ENCODE measurements around the gene SREBF2.

The SREBF2 gene

DNA sequence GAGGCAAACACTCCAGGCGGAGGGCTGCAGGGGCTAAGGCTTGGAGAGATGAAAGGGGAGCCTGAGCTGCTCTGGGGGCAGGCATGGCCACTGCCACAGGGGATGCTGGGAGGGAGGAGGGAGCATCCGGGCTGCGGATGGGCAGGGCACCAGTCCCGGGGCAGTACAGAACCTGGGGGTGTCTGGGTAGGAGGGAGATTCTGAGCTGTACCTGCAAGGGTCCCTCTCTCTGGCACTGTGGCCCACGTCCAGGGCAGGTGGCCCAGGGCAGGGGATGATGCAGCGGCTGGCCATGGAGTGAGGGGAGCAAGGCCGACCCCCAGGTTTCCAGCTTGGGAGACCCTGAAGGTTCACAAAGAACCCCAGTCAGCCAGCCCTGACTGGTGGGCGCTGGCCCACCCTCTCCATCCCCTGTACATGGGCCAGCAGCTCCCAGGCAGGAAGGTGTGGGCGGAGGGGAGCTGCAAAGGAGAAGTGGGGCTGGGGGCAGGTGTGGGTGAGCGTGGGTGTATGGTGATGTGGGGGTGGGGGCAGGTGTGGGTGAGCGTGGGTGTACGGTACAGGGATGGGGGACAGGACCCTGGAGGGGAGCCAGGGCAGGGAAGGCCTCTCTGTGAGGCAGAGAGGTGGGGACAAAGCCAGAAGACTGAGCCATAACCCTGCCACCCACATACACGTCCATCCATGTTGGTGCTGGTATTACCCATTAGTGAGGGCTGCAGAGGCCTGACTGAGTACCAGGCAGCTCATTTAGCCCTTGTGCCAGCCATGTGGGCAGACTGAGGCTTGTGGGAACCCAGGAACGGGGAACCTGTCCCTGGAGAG is 95.9 kb downstream of the SREBF2 start:
- Histone ChIP-seq H3K4me1 (ENCODE audit: control insufficient read depth, insufficient read depth, low read length, poor library complexity, severe bottlenecking) (no peaks in the 10 kb centered on the region), H3K27ac (ENCODE audit: low read depth, low read length, severe bottlenecking) (no peak overlapping the region), H3K4me3 (ENCODE audit: extremely low read depth, insufficient read depth, low read length, poor library complexity, severe bottlenecking) (no peak overlapping the region), H3K9me3 (ENCODE audit: control insufficient read depth, low read length) (no peaks in the 10 kb centered on the region), H3K36me3 (ENCODE audit: control insufficient read depth, insufficient read depth, low read length) (no peaks in the 10 kb centered on the region)
- WGBS, 2 experiments (ENCODE audit: insufficient coverage in 2 of 2) = 74 to 91% methylated on average over 5 to 13 of the region's 14 CpGs

DNA sequence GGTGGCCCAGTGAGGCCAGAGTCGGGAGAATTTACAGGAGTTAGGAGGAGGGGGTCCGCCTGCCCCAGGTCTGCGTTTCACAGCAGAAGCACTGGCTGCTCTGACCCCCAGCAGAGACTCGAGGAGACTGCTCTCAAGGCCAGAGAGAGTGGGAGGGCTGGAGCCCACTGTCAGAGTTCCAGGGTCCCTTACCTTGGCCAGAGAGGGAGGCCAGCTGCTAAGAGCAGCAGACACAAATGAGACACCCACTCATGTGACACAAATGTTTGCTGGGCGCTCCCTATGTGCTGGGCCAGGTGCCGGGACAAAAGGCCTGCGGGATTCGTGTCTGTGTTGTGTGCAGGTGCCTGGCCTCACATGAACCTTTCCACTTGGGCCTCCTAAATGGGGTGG is 96.5 kb downstream of the SREBF2 start:
- Histone ChIP-seq H3K4me1 (ENCODE audit: control insufficient read depth, insufficient read depth, low read length, poor library complexity, severe bottlenecking) (no peaks in the 10 kb centered on the region), H3K9me3 (ENCODE audit: control insufficient read depth, low read length) (no peaks in the 10 kb centered on the region), H3K4me3 (ENCODE audit: extremely low read depth, insufficient read depth, low read length, poor library complexity, severe bottlenecking) (no peak overlapping the region), H3K27ac (ENCODE audit: low read depth, low read length, severe bottlenecking) (no peak overlapping the region), H3K36me3 (ENCODE audit: control insufficient read depth, insufficient read depth, low read length) (no peaks in the 10 kb centered on the region)
- 70 to 86% methylated on average over 6 of the region's 8 CpGs for WGBS, 2 experiments (ENCODE audit: insufficient coverage in 2 of 2)

DNA sequence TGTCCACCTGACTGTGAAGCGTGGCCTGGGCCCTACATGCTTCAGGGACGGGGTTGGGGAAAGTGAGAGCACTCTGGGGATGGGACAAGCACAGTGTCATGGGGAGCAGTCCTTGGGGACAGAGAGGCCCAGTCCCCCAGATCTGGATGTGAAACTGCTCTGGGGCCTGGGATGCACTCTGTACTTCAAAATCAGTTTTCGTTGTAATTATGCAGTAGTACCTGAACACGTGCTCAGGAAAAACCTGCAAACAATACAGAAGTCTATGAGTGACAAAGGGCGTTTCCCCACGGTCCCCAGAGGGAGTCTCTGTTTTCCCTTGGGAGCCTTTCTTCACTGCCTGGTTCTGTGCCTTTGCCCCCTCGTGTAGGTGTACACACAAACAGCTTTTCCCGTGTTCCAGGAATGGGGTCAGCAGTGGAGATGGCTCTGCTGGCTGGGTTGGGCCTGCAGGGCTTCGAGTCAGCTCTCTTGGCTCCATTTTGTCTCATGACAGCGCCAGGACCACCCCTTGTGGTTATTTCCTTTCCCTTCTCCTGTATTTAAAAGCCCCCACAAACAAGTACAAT is 98.9 kb downstream of the SREBF2 start:
- no peaks in the 10 kb centered on the region for H3K4me1 ChIP-seq (ENCODE audit: control insufficient read depth, insufficient read depth, low read length, poor library complexity, severe bottlenecking)

DNA sequence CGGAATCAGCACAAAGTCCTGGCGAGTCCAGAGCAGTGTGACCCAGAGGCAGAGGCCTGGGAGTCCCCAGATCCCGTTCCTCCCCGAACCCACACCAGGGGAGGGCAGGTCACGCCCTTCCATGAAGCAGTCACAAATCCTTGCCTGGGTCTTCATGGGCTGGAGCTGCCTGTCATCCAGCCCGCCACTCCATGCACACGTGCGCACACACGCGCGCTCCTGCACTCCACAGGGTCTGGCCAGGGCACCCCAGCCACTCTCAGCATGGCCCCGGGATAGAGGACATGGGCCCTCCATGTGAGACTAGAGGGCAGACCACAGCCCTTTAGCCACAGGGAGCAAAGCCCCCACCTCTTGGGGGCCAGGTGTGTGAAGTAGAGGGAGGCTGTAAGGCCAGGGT is 99.4 kb downstream of the SREBF2 start:
- H3K9me3 ChIP-seq (ENCODE audit: control insufficient read depth, low read length) = no peaks in the 10 kb centered on the region
- no peak overlapping the region for H3K4me3 ChIP-seq (ENCODE audit: extremely low read depth, insufficient read depth, low read length, poor library complexity, severe bottlenecking)
- no peak overlapping the region for H3K27ac ChIP-seq (ENCODE audit: low read depth, low read length, severe bottlenecking)
- H3K36me3 ChIP-seq (ENCODE audit: control insufficient read depth, insufficient read depth, low read length) = peaks cover 6% of the 10 kb centered on the region
- H3K4me1 ChIP-seq (ENCODE audit: control insufficient read depth, insufficient read depth, low read length, poor library complexity, severe bottlenecking) = no peaks in the 10 kb centered on the region
- 90 to 97% methylated on average over 11 to 12 of the region's 12 CpGs for WGBS, 2 experiments (ENCODE audit: insufficient coverage in 2 of 2)

More for the DNA sequence above, 98.9 kb downstream of the SREBF2 start:
- Histone ChIP-seq H3K36me3 (ENCODE audit: control insufficient read depth, insufficient read depth, low read length) (peaks cover under 1% of the 10 kb centered on the region), H3K27ac (ENCODE audit: low read depth, low read length, severe bottlenecking) (no peak overlapping the region), H3K4me3 (ENCODE audit: extremely low read depth, insufficient read depth, low read length, poor library complexity, severe bottlenecking) (no peak overlapping the region), H3K9me3 (ENCODE audit: control insufficient read depth, low read length) (no peaks in the 10 kb centered on the region)
- WGBS, 2 experiments (ENCODE audit: insufficient coverage in 2 of 2) = 89 to 95% methylated on average over 9 to 10 of the region's 10 CpGs

DNA sequence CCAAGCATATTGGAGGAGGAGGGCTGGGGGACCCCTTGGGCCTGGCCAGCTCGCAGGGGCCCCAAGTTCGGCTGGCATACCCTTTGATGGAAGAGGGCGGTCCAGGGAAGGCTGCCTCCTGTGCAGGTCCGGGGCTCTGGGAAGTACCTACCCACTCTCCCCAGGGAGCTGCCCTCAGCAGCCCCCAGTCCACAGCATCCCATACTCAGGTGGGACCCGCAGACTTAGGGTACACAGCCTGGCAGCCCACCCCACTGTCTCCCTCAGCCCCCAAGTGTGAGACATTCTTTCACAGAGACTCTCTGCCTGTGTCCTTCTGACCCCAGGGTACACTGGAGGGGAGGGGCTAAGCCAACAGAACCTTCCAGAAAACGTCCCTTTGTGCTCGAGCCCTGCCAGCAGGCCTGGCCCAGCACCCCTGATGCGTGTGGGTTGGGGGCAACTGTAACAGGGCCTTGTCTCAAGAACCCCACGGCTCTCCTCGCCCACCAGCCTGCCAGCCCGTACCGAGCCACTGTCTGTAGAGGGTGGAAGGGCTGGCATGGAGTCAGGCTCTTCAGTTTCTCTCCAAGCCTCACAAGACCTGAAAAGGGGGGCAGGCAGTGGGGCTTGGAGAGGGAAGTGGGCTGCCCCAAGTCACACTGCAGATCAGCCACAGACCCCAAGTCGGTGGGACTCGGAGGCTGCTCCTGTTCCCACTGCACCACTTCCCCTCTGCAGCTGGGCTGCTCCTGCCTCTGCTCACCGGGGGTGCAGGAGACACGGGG is 100.7 kb downstream of the SREBF2 start:
- no peaks in the 10 kb centered on the region for H3K9me3 ChIP-seq (ENCODE audit: control insufficient read depth, low read length)

DNA sequence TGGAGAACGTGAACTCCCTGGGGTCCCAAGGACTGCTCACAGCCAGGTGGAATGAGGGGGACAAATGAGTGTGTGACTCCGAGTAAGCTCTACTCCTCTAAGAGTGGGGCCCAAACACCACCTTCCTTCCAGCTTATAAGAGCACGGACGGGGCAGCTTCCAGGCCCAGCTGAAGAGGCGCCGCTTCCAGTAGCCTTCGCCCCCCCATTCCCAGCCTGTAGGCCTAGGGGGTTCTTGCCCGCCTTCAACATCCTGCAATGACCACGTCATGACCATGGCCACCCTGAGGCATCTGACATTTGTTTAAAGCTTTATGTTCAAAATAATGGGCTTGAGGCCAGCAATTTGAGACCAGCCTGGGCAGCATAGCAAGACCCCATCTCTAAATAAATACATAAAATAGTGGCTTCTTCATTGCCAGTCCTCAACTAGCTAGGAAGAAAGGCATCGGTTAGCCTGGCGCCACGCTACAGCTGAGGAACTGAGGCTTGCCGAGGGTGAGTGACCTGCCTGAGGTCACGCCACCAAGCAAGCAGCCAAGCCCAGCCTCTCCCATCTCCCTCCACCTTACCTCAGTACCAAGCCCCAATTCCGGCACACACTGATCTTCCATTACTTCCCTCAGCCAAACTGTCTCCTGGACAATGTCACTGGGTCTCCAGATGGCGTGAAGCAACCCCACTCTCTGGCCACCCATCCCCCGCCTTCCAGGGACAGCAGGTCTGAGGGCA is 101.5 kb downstream of the SREBF2 start:
- Histone ChIP-seq H3K36me3 (ENCODE audit: control insufficient read depth, insufficient read depth, low read length) (peaks cover 21% of the 10 kb centered on the region), H3K9me3 (ENCODE audit: control insufficient read depth, low read length) (no peaks in the 10 kb centered on the region)
- 94 to 96% methylated on average over 12 to 17 of the region's 17 CpGs for WGBS, 2 experiments (ENCODE audit: insufficient coverage in 2 of 2)

More for the DNA sequence above, 100.7 kb downstream of the SREBF2 start:
- Histone ChIP-seq H3K27ac (ENCODE audit: low read depth, low read length, severe bottlenecking) (no peak overlapping the region), H3K4me1 (ENCODE audit: control insufficient read depth, insufficient read depth, low read length, poor library complexity, severe bottlenecking) (no peaks in the 10 kb centered on the region), H3K4me3 (ENCODE audit: extremely low read depth, insufficient read depth, low read length, poor library complexity, severe bottlenecking) (no peak overlapping the region), H3K36me3 (ENCODE audit: control insufficient read depth, insufficient read depth, low read length) (peaks cover 12% of the 10 kb centered on the region)
- 89 to 90% methylated on average over 5 to 16 of the region's 16 CpGs for WGBS, 2 experiments (ENCODE audit: insufficient coverage in 2 of 2)

DNA sequence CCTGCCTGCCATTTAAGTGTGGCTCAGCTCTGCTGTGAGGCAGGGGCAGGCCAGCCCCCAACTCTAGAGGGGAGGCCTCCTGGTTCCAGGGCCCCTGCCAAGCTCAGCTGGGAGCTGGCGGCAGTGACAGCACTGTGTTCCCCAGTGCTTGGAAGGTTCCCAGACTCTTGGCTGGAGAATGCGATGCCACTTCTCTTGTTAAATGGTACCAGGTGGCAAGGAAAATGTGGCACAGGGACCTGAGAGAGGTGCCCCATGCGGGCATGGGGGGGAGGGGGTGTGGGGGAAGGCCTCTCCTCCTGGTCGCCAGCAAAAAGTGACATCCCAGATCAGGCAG is 102.1 kb downstream of the SREBF2 start:
- no peak overlapping the region for H3K27ac ChIP-seq (ENCODE audit: low read depth, low read length, severe bottlenecking)
- no peaks in the 10 kb centered on the region for H3K4me1 ChIP-seq (ENCODE audit: control insufficient read depth, insufficient read depth, low read length, poor library complexity, severe bottlenecking)
- H3K36me3 ChIP-seq (ENCODE audit: control insufficient read depth, insufficient read depth, low read length) = peaks cover 23% of the 10 kb centered on the region
- no peaks in the 10 kb centered on the region for H3K9me3 ChIP-seq (ENCODE audit: control insufficient read depth, low read length)
- no peak overlapping the region for H3K4me3 ChIP-seq (ENCODE audit: extremely low read depth, insufficient read depth, low read length, poor library complexity, severe bottlenecking)
- 92% methylated on average over 2 of the region's 4 CpGs; no CpG with 5 or more reads in 1 of the 2 experiments for WGBS, 2 experiments (ENCODE audit: insufficient coverage in 2 of 2)

More for the DNA sequence above, 101.5 kb downstream of the SREBF2 start:
- no peak overlapping the region for H3K4me3 ChIP-seq (ENCODE audit: extremely low read depth, insufficient read depth, low read length, poor library complexity, severe bottlenecking)
- H3K4me1 ChIP-seq (ENCODE audit: control insufficient read depth, insufficient read depth, low read length, poor library complexity, severe bottlenecking) = no peaks in the 10 kb centered on the region
- no peak overlapping the region for H3K27ac ChIP-seq (ENCODE audit: low read depth, low read length, severe bottlenecking)

DNA sequence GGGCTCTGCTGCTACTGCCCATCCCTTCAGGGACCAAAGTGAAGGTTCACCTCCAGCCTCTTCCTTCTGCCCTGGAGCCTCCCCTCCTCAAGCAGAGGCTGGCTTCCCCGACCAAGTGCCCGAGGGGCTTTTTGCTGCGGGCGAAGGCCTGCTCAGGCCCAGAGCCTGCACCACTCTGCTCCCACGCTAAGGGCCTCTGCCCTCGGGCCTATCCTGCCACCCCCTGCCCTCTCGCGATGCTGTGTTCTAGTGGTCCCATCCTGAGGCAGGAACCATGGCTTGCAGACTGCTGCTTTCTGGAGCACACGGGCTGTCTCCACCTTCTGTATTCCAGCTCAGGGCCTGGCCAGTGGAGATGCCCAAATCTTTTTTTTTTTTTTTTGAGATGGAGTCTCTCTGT is 102.6 kb downstream of the SREBF2 start:
- H3K4me1 ChIP-seq (ENCODE audit: control insufficient read depth, insufficient read depth, low read length, poor library complexity, severe bottlenecking) = no peaks in the 10 kb centered on the region
- H3K27ac ChIP-seq (ENCODE audit: low read depth, low read length, severe bottlenecking) = no peak overlapping the region
- no peaks in the 10 kb centered on the region for H3K9me3 ChIP-seq (ENCODE audit: control insufficient read depth, low read length)
- no peak overlapping the region for H3K4me3 ChIP-seq (ENCODE audit: extremely low read depth, insufficient read depth, low read length, poor library complexity, severe bottlenecking)
- H3K36me3 ChIP-seq (ENCODE audit: control insufficient read depth, insufficient read depth, low read length) = peaks cover 28% of the 10 kb centered on the region
- WGBS, 2 experiments (ENCODE audit: insufficient coverage in 2 of 2) = 87 to 98% methylated on average over 6 to 9 of the region's 9 CpGs

DNA sequence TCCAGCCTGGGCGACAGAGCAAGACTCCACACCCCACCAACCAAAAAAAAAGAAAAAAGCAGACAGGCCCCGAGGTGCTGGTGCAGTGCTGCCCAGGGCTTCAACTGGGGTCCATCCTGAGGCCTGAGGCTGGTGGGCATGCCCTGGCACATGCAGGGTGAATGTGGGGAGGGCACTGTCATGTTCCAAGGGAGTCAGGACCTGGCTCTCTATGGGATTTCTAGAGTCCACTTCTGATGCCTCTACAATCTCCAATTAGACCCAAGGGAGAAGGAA is 103.9 kb downstream of the SREBF2 start:
- Histone ChIP-seq H3K4me1 (ENCODE audit: control insufficient read depth, insufficient read depth, low read length, poor library complexity, severe bottlenecking) (no peaks in the 10 kb centered on the region), H3K9me3 (ENCODE audit: control insufficient read depth, low read length) (no peaks in the 10 kb centered on the region), H3K36me3 (ENCODE audit: control insufficient read depth, insufficient read depth, low read length) (peaks cover 35% of the 10 kb centered on the region), H3K27ac (ENCODE audit: low read depth, low read length, severe bottlenecking) (no peak overlapping the region), H3K4me3 (ENCODE audit: extremely low read depth, insufficient read depth, low read length, poor library complexity, severe bottlenecking) (no peak overlapping the region)
- WGBS, 2 experiments (ENCODE audit: insufficient coverage in 2 of 2) = 100% methylated on average over 1 of the region's 2 CpGs

DNA sequence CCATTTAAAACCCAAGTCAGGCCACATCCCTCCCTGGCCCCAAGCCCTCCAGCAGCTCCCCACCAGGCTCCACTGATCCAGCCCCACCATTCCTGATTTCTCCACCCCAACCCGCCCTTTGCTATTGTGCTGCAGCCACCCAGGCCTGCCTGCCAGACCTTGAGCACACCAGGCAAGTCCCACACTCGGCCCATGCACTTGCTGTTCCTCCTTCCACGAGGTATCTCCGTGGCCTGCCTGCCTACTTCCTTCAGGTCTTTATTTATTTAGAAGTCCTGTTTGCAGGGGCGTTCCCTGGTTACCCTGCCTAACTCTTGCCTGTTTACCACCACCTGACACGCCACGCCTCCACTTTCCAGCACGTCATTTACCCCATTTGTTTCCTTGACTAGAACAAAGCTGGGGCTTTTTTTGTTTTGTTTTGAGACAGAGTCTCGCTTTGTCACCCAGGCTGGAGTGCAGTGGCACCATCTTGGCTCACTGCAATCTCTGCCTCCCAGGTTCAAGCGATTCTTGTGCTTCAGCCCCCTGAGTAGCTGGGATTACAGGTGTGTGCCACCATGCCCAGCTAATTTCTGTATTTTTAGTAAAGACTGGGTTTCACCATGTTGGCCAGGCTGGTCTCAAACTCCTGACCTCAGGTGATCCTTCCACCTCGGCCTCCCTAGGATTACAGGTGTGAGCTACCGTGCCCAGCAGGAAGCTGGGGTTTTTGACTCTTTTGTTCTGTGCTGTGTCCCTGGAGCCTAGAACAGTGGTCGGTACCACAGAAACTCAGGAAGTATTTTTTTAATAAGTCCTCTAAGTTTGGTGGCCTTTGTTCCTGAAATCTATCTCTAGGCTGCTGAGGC is 107.3 kb downstream of the SREBF2 start:
- Histone ChIP-seq H3K36me3 (ENCODE audit: control insufficient read depth, insufficient read depth, low read length) (peaks cover 61% of the 10 kb centered on the region), H3K4me1 (ENCODE audit: control insufficient read depth, insufficient read depth, low read length, poor library complexity, severe bottlenecking) (no peaks in the 10 kb centered on the region), H3K27ac (ENCODE audit: low read depth, low read length, severe bottlenecking) (peak overlapping the region; percentile 77), H3K4me3 (ENCODE audit: extremely low read depth, insufficient read depth, low read length, poor library complexity, severe bottlenecking) (no peak overlapping the region), H3K9me3 (ENCODE audit: control insufficient read depth, low read length) (no peaks in the 10 kb centered on the region)
- WGBS, 2 experiments (ENCODE audit: insufficient coverage in 2 of 2) = 89 to 90% methylated on average over 9 to 13 of the region's 13 CpGs

Measured in mesodermal cell (in vitro differentiated cells).